H9 (cell line): ENCODE data around the gene BRF1. TPM values are rescaled to one million over a fixed set of nuclear protein-coding genes. Genes with fewer than 3 reads are reported as not detected.

Experiments
- DNase-seq: peaks from one replicate; pipeline ENCODE4 v3.0.0-alpha.2; 2017
- H2AFZ ChIP-seq: one replicate; pipeline ENCODE4 v1.6.1; 2013; ENCODE audit warnings: mild to moderate bottlenecking, low read length, control low read depth, moderate library complexity
- H2AK5ac ChIP-seq: 2 replicates; pipeline ENCODE4 v1.6.1; 2013; ENCODE audit warnings: low read length, control low read depth, mixed read lengths; ENCODE audit not compliant: insufficient read length
- H2BK120ac ChIP-seq: one replicate; pipeline ENCODE4 v1.6.1; 2013; ENCODE audit warnings: low read depth, mild to moderate bottlenecking, low read length, control low read depth, inconsistent platforms; ENCODE audit not compliant: poor library complexity, severe bottlenecking
- H2BK12ac ChIP-seq: 2 replicates; pipeline ENCODE4 v1.6.1; 2013; ENCODE audit warnings: low read length, control low read depth, mixed read lengths, low read depth; ENCODE audit not compliant: insufficient read length
- H2BK15ac ChIP-seq: 2 replicates; pipeline ENCODE4 v1.6.1; 2013; ENCODE audit warnings: low read depth, low read length, control low read depth
- H2BK20ac ChIP-seq: one replicate; pipeline ENCODE4 v1.6.1; 2013; ENCODE audit warnings: low read depth, mild to moderate bottlenecking, low read length, control low read depth, inconsistent platforms; ENCODE audit not compliant: poor library complexity, severe bottlenecking
- H2BK5ac ChIP-seq: 2 replicates; pipeline ENCODE4 v1.6.1; 2013; ENCODE audit warnings: low read length, control low read depth, mixed read lengths; ENCODE audit not compliant: insufficient read length
- H3K14ac ChIP-seq: 2 replicates; pipeline ENCODE4 v1.6.1; 2013; ENCODE audit warnings: low read length, control low read depth; ENCODE audit not compliant: insufficient read depth
- H3K18ac ChIP-seq: 2 replicates; pipeline ENCODE4 v1.6.1; 2013; ENCODE audit warnings: low read depth, mild to moderate bottlenecking, mixed read lengths, low read length, control low read depth; ENCODE audit not compliant: insufficient read length
- H3K23ac ChIP-seq: 2 replicates; pipeline ENCODE4 v1.6.1; 2013; ENCODE audit warnings: low read length, control low read depth, mixed read lengths, low read depth; ENCODE audit not compliant: insufficient read length
- H3K23me2 ChIP-seq: 2 replicates; pipeline ENCODE4 v1.6.1; 2013; ENCODE audit warnings: low read depth, mild to moderate bottlenecking, mixed read lengths, low read length, control low read depth; ENCODE audit not compliant: insufficient read length, poor library complexity, severe bottlenecking
- H3K27ac ChIP-seq: 2 replicates; pipeline ENCODE4 v1.5.1; 2013; ENCODE audit warnings: low read length, control low read depth, mixed read lengths, low read depth; ENCODE audit not compliant: insufficient read length
- H3K27me3 ChIP-seq: 2 replicates; pipeline ENCODE4 v1.6.1; 2013; ENCODE audit warnings: low read length, control low read depth, inconsistent platforms; ENCODE audit not compliant: insufficient read depth
- H3K4ac ChIP-seq: 2 replicates; pipeline ENCODE4 v1.6.1; 2013; ENCODE audit warnings: low read depth, mild to moderate bottlenecking, control low read depth, inconsistent platforms, low read length, moderate library complexity
- H3K4me1 ChIP-seq: 2 replicates; pipeline ENCODE4 v1.6.1; 2013; ENCODE audit warnings: low read length, control low read depth, inconsistent platforms; ENCODE audit not compliant: insufficient read depth
- H3K4me2 ChIP-seq: 2 replicates; pipeline ENCODE4 v1.6.1; 2013; ENCODE audit warnings: low read length, control low read depth, mixed read lengths; ENCODE audit not compliant: insufficient read length, insufficient read depth
- H3K56ac ChIP-seq: 2 replicates; pipeline ENCODE4 v1.6.1; 2013; ENCODE audit warnings: low read depth, mild to moderate bottlenecking, mixed read lengths, low read length, control low read depth; ENCODE audit not compliant: insufficient read length
- H3K79me1 ChIP-seq: 2 replicates; pipeline ENCODE4 v1.6.1; 2013; ENCODE audit warnings: low read depth, mild to moderate bottlenecking, moderate library complexity, low read length, control low read depth, inconsistent platforms; ENCODE audit not compliant: insufficient read depth, poor library complexity, severe bottlenecking
- H3K79me2 ChIP-seq: 2 replicates; pipeline ENCODE4 v1.6.1; 2013; ENCODE audit warnings: low read length, control low read depth, inconsistent platforms; ENCODE audit not compliant: insufficient read depth
- H3K9ac ChIP-seq: 2 replicates; pipeline ENCODE4 v1.6.1; 2013; ENCODE audit warnings: low read length, control low read depth, mixed read lengths; ENCODE audit not compliant: insufficient read length; ENCODE audit errors: extremely low read depth
- H3K9me3 ChIP-seq: one replicate; pipeline ENCODE4 v1.6.1; 2013; ENCODE audit warnings: low read depth, low read length, inconsistent platforms; ENCODE audit not compliant: control insufficient read depth
- H3T11ph ChIP-seq: one replicate; pipeline ENCODE4 v1.6.1; 2013; ENCODE audit warnings: mild to moderate bottlenecking, low read length, control low read depth, inconsistent platforms
- H4K20me1 ChIP-seq: one replicate; pipeline ENCODE4 v1.6.1; 2013; ENCODE audit not compliant: control insufficient read depth, insufficient read length, insufficient read depth
- H4K5ac ChIP-seq: 2 replicates; pipeline ENCODE4 v1.6.1; 2013; ENCODE audit warnings: low read depth, mild to moderate bottlenecking, mixed read lengths, low read length, control low read depth; ENCODE audit not compliant: insufficient read length
- H4K8ac ChIP-seq: replicated peaks from 2 replicates; pipeline ENCODE4 v1.6.1; 2013; ENCODE audit warnings: low read length, control low read depth, mixed read lengths, low read depth; ENCODE audit not compliant: insufficient read length
- H4K91ac ChIP-seq: 2 replicates; pipeline ENCODE4 v1.6.1; 2013; ENCODE audit warnings: low read depth, mild to moderate bottlenecking, moderate library complexity, mixed read lengths, low read length, control low read depth; ENCODE audit not compliant: insufficient read length
- H3K27ac Mint-ChIP-seq, 3 experiments: 2 replicates in 2 of 3; 3 replicates in 1 of 3; pipeline ENCODE4 v1.8.0; 2020 to 2021; ENCODE audit warnings: mixed read lengths in 3 of 3, mild to moderate bottlenecking in 1 of 3, moderate library complexity in 1 of 3
- H3K27me3 Mint-ChIP-seq: 2 replicates; pipeline ENCODE4 v1.8.0; 2021; ENCODE audit warnings: low read depth, mild to moderate bottlenecking, moderate library complexity, mixed read lengths
- H3K36me3 Mint-ChIP-seq, 3 experiments: 2 replicates in 2 of 3; 3 replicates in 1 of 3; pipeline ENCODE4 v1.8.0; 2020 to 2021; ENCODE audit warnings: low read depth in 3 of 3, mixed read lengths in 3 of 3; ENCODE audit not compliant: insufficient read depth in 1 of 3
- H3K4me1 Mint-ChIP-seq, 2 experiments: 2 replicates each; pipeline ENCODE4 v1.8.0; 2020; ENCODE audit warnings: mixed read lengths in 2 of 2
- H3K4me3 Mint-ChIP-seq, 2 experiments: 2 replicates in 1 of 2; 3 replicates in 1 of 2; pipeline ENCODE4 v1.8.0; 2020 to 2021; ENCODE audit warnings: mild to moderate bottlenecking in 2 of 2, mixed read lengths in 2 of 2, moderate library complexity in 1 of 2
- H3K9me3 Mint-ChIP-seq, 2 experiments: 2 replicates in 1 of 2; 3 replicates in 1 of 2; pipeline ENCODE4 v1.8.0; 2020; ENCODE audit warnings: mild to moderate bottlenecking in 2 of 2, mixed read lengths in 2 of 2, moderate library complexity in 1 of 2
- CTCF ChIP-seq: fragments of 200-600 bp; sonication (generic); conservative IDR thresholded peaks from 3 replicates; pipeline ENCODE4 v1.8.0; 2021; ENCODE audit warnings: antibody characterized with exemption, mild to moderate bottlenecking
- WGBS: extraction: QIAGEN DNeasy Blood & Tissue Kit; methylation state at CpG from one replicate; pipeline ENCODE4 v1.1.7; 2013; ENCODE audit warnings: missing lambda C conversion rate, low lambda C conversion rate, mixed read lengths; ENCODE audit not compliant: insufficient read length; ENCODE audit errors: extremely low coverage; 5-methylcytosine and 5-hydroxymethylcytosine counted together
- total RNA-seq: library from RNA; stranded (reverse); gene quantifications from 2 replicates; pipeline ENCODE4 v1.2.1, GENCODE V29; 2021

The BRF1 gene
- total RNA-seq, 1 experiment from 2014 or later = 28.3 TPM

GRCh38 chr14:105250008-105250366, 50.8 kb downstream of the BRF1 start:
- Histone ChIP-seq H3T11ph (no peak overlapping the region), H3K23ac (no peak overlapping the region), H3K79me2 (no peaks in the 10 kb centered on the region), H3K27ac (no peak overlapping the region), H4K91ac (no peak overlapping the region), H3K79me1 (no peaks in the 10 kb centered on the region), H2BK5ac (no peak overlapping the region), H3K56ac (no peak overlapping the region), H3K14ac (no peak overlapping the region), H3K4me1 (no peaks in the 10 kb centered on the region), H2BK15ac (no peak overlapping the region), H4K8ac (no peak overlapping the region), H4K20me1 (no peaks in the 10 kb centered on the region), H3K4me2 (no peak overlapping the region), H3K18ac (no peak overlapping the region), H3K27me3 (no peaks in the 10 kb centered on the region), H2BK120ac (no peak overlapping the region), H3K4ac (no peak overlapping the region), H2AFZ (no peak overlapping the region), H2BK20ac (no peak overlapping the region), H3K23me2 (peaks cover 5% of the 10 kb centered on the region), H2AK5ac (no peak overlapping the region), H4K5ac (no peak overlapping the region), H2BK12ac (no peak overlapping the region), H3K9me3 (no peaks in the 10 kb centered on the region), H3K9ac (no peak overlapping the region)
- Mint-ChIP-seq H3K27me3 (peaks cover 6% of the 10 kb centered on the region), H3K4me3 (peak overlapping the region; percentile 70 to 78; a peak in 4 of 5 replicates), H3K9me3 (no peaks in the 10 kb centered on the region), H3K36me3 (peaks cover 4 to 34% (median 18%) of the 10 kb centered on the region in 3 experiments; a peak in 6 of 7 replicates), H3K4me1 (peaks cover 3 to 6% of the 10 kb centered on the region in 2 experiments; a peak in 3 of 4 replicates), H3K27ac (no peak overlapping the region)
- peak; percentile 22 for DNase-seq
- TF ChIP-seq CTCF = no peak
- no CpG with 5 or more reads among the region's 16 CpGs for WGBS
